Cerebellar cortex (tissue), 1 donor: ENCODE results near the gene AGBL4.

Source experiments
- DNase-seq: peaks from one replicate; pipeline ENCODE4 v3.0.0-alpha.2; 2015; ENCODE audit warnings: low spot score

The AGBL4 gene

DNA sequence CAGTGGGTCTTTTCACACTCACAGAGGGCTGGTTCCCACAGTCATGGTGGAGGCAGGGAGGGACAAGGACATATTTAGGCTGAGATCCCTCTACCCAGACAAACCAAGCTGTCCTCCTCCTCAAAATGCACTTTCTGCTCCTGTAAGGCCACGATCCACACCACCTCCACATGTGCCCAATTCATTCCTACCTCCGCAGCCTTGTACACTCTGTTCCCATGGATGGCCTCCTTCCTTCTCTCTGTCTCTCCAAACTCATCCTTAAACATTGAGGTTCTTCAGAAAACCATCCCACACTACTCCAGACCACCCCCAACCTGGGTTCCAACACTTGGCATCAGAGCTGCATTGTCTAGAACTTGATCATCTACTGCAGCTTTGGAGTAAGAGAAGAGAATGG lies 842.7 kb downstream of the AGBL4 start:
- DNase-seq = no peak

DNA sequence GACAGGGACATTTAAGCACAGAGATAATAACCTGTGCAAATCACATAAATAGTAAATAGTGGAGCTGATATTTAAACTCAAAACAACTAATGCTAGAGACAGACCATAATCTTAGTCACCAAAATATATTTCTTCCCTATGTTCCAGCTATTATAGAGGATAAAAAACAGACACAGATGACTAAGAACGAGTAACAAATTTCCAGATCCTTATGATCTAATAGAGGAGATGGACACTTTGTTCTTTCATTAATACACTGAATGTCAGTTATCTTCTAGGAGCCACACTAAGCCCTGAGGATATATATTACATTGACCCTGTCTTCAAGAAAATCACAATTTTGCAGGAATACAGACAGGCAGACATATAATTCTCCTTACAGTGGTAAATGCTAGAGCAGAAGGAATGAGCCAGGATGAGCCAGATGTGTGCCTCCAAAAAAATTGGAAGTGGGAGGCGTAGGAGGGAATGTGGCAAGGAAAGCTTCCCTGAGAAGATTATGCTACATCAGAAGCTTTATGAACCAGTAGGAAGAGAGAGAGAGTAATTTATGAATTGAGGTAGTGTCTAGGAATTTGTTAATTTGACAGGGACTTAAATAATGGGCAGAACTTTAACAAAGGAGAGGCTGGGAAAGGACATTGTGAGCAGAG lies 851.7 kb downstream of the AGBL4 start:
- no peak for DNase-seq

DNA sequence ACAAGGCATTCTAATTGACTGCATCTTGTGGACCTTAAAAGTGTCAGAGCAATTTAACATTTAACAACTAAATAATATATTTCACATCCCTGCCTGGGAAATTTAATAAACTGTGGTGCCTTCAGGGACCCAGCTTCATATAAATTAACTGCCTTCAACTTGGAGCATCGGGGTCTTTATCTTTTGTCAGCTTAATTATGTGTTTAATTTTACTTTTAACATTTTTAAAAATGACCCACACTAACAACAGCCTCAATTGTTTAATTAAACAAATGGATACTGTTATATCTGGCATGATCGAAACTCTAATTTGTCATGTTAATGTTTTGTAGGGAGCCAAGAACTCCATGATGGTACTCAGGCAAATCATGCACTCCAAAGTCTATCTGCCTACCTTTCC lies 857.7 kb downstream of the AGBL4 start:
- no peak for DNase-seq

DNA sequence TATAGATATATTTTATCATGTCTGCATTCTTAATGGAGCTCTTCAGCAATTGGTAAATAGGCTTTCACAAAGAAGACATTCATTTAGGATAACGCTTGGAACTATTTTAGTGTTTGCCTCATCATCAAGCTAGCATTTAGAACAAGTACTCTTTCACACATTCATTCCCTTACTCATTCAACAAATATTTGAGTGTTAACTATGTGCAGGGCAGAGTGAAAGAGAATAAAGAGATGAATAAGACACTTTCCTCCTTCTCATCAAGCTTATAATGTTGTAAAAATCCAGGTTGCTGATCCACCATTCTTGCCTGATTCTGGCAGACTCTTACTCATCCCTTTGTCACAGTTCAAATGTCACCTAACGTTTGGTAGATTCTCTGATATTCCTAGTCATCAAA lies 860.7 kb downstream of the AGBL4 start:
- DNase-seq = no peak

DNA sequence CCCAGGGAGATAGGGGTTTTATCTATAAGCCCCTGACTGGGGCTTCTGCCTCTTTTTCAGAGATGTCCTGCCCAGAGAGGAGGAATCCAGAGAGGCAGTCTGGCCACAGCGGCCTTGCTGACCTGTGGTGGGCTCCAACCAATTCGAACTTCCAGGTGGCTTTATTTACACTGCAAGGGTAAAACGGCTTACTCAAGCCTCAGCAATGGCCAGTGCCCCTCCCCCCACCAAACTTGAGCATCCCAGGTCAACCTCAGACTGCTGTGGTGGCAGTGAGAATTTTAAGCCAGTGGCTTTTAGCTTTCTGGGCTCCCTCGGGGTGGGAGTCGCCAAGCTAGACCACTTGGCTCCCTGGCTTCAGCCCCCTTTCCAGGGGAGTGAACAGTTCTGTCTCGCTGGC lies 863.1 kb downstream of the AGBL4 start:
- DNase-seq = no peak

- no peak for DNase-seq
Measured at GRCh38 chr1:49136738-49137251, 887.0 kb downstream of the AGBL4 start.

- no peak for DNase-seq
Measured at GRCh38 chr1:49125746-49126145, 898.0 kb downstream of the AGBL4 start.

GRCh38 chr1:49111931-49112330 lies 911.8 kb downstream of the AGBL4 start:
- DNase-seq = no peak

GRCh38 chr1:49106445-49106844 lies 917.3 kb downstream of the AGBL4 start:
- DNase-seq = no peak

GRCh38 chr1:49104575-49104974 lies 919.2 kb downstream of the AGBL4 start:
- DNase-seq = no peak

DNA sequence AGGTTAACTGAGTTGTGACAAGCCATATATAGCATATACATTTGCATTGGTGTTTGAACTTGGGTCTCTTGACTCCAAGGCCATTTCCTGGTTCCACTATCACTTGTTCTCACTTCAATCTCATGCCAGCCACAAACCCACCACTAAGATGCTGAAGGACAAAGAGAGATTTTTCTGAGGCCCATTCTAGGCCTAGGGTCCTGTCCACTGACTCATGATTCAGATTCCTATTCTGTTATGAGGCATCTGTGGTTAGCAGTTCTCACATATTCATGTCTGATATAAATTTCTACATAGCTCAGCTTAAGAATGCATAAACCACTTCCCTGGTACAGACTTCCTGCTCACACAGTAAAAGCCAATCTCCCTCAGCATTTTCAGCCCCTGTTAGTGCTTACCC lies 921.0 kb downstream of the AGBL4 start:
- no peak for DNase-seq

DNA sequence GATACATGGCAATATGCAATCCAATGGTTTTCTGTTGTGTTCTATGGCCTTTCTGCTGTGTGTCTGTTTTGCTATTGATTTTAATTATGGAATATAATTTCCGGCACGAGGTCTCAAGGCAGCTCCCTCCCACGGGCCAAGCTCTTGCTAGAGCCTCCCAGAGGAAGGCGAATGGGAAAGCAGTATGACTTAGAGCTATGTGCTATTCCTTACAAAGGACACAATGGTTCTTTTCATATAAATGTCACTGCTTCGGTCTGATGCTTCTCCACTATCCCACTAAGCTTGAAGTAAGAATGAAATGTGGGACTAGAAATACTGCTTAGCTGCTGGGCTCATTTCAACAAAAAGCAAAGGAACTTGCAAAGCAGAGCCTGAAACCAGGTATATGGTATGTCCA lies 924.9 kb downstream of the AGBL4 start:
- no peak for DNase-seq

GRCh38 chr1:49086327-49086726 lies 937.4 kb downstream of the AGBL4 start:
- no peak for DNase-seq

- no peak for DNase-seq
Measured at GRCh38 chr1:49085079-49085478, 938.7 kb downstream of the AGBL4 start.

DNA sequence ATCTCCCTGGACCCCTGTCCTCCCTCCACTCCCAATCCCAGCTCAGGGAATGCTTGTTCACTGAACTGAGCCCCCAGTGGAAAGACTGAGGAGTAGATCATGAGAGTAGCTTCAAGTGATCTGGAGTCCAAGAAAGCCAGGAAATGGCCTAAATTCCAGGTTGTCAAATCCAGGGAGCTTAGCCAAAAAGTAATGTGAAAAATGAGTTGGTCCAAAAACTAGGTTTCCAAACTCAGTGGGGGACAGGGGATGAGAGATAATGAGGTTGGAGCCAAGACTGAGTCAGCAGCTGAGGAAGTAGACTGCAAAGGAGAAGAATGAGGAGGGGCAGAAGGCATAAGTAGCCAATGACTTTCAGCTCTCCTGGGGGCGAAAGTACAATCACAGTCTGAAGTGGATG lies 963.0 kb downstream of the AGBL4 start:
- no peak for DNase-seq

- DNase-seq = no peak
Measured at GRCh38 chr1:49059087-49059486, 964.7 kb downstream of the AGBL4 start.

GRCh38 chr1:49052102-49052501 lies 971.7 kb downstream of the AGBL4 start:
- peak; percentile 9 for DNase-seq

DNA sequence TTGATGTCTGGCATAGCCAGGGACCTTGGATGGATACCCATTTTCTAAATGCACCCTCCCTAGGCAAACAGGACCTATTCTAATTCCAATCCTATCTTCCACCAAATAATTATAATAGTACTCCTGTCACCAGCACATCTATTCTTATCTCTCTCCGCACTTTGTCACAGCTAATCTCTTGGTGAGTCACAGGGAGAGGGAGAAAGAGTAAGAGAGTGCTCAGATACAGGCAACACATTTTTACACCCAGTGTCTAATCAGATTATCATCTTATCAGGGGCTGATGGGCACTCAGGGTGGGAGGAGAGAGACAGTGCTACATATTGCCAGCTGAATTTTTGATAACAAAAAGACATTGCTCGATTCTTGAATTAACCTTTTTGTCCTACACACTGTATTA lies 972.1 kb downstream of the AGBL4 start:
- DNase-seq = no peak

DNA sequence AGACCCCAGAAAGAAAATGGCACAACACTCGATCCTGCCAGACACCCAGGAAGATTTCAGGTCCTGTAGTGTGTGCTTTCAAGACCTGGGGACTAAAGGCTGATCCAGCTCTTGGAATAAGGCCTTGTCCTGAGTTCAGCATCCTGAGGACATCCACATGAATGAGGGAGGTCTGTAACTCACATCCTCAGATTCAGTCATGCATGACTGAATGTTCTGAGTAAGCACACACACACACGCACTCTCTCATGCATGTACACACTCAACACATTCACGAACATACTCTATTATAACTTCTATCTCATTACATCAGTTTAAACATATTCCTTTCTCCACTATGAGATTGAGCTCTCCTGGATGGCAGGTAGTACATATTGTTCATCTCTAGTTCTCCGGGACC lies 973.7 kb downstream of the AGBL4 start:
- DNase-seq = no peak

DNA sequence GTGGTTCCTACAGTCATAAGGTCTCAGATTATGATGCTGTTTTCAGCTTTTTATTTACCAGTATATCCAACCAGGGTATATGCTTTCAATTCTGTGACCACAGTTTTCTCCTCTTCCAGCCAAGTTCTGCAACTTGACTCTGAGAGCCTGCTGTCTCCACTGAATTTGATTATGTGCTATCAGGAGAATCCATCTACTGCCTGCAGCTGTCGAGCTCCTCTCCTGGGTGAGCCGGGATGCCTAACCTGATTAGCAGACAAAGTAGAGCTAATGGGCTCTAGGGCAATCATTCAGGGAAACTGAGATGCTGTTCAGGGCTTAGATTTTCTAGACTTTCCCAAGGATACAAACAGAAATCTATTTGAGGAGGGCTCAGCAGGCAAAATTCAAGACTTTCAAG lies 975.6 kb downstream of the AGBL4 start:
- DNase-seq = no peak

GRCh38 chr1:49046305-49046704 lies 977.4 kb downstream of the AGBL4 start:
- DNase-seq = no peak

- no peak for DNase-seq
Measured at GRCh38 chr1:49045371-49045770, 978.4 kb downstream of the AGBL4 start.

GRCh38 chr1:49036700-49037099 lies 987.1 kb downstream of the AGBL4 start:
- no peak for DNase-seq

- no peak for DNase-seq
Measured at GRCh38 chr1:49028396-49028795, 995.4 kb downstream of the AGBL4 start.
